ENCODE data around the gene NOS1AP.

- TF ChIP-seq CTCF (IDR thresholded peaks at IDR 0.05; ENCODE audit: extremely low read depth in 1 of 2, insufficient read depth in 1 of 2, low read depth in 1 of 2, low read length in 2 of 2) = no peak
- TF ChIP-seq EZH2 (IDR thresholded peaks at IDR 0.05; ENCODE audit: borderline replicate concordance, low read depth, low read length, severe bottlenecking) = no peak
- no peak for TF ChIP-seq JUN (IDR thresholded peaks at IDR 0.05; ENCODE audit: borderline replicate concordance, insufficient read depth, insufficient read length, low read depth)
Measured at GRCh38 chr1:162406811-162407210, 337.3 kb downstream of the NOS1AP start.
